Measurements from ENCODE around the gene TMEM192. TPM values are rescaled to one million over a fixed set of nuclear protein-coding genes. Genes with fewer than 3 reads are reported as not detected.
A peak's percentile ranks its signal among the peaks of the same experiment; 100 is the strongest.
"Not testable (repeated sequence)": the region's sequence is repeated elsewhere in the genome, so short reads cannot be mapped to it uniquely, and the experiment has no call there.

TMEM192 gene
- polyA plus RNA-seq, 1 donor (not counting 4 experiments of a cell fraction or from before 2014, with no cell fraction given) = 29.9 TPM

GRCh38 chr4:165131247-165131832 is 18.7 kb upstream of the TMEM192 start:
- Histone ChIP-seq H3K4me1 (ENCODE audit: control insufficient read depth, extremely low read depth, insufficient read depth, low read length) (no peaks in the 10 kb centered on the region), H3K9me3 (ENCODE audit: control insufficient read depth, low read depth, low read length) (no peaks in the 10 kb centered on the region), H3K9me1 (ENCODE audit: control insufficient read depth, extremely low read depth, insufficient read depth, low read length) (no peaks in the 10 kb centered on the region), H3K36me3 (ENCODE audit: control insufficient read depth in 2 of 2, extremely low read depth in 1 of 2, insufficient read depth in 2 of 2, low read length in 2 of 2) (no peaks in the 10 kb centered on the region), H3K4me2 (ENCODE audit: control insufficient read depth, extremely low read depth, insufficient read depth, low read depth, low read length) (no peak overlapping the region), H3K27me3 (ENCODE audit: control insufficient read depth, extremely low read depth, insufficient read depth, low read length) (no peaks in the 10 kb centered on the region), H2AFZ (ENCODE audit: control insufficient read depth, low read length) (no peak overlapping the region), H3K9ac (ENCODE audit: control insufficient read depth, extremely low read depth, insufficient read depth, low read length) (no peak overlapping the region), H4K20me1 (ENCODE audit: control insufficient read depth, extremely low read depth, insufficient read depth, low read length) (no peaks in the 10 kb centered on the region), H3K27ac (ENCODE audit: control insufficient read depth, insufficient read depth, low read length) (no peak overlapping the region), H3K79me2 (ENCODE audit: control insufficient read depth, insufficient read depth, low read length) (no peaks in the 10 kb centered on the region), H3K4me3 (ENCODE audit: control insufficient read depth in 2 of 3, extremely low read depth in 1 of 3, insufficient read depth in 2 of 3, low read depth in 1 of 3, low read length in 3 of 3) (no peak overlapping the region)
- TF ChIP-seq EZH2 (IDR thresholded peaks at IDR 0.05; ENCODE audit: low read length) (no peak), CTCF (optimal IDR thresholded peaks at IDR 0.05 in 1 of 3, IDR thresholded peaks at IDR 0.05 in 1 of 3, conservative IDR thresholded peaks at IDR 0.05 in 1 of 3; ENCODE audit: extremely low read depth in 1 of 3, insufficient read depth in 2 of 3, low read length in 3 of 3) (peak; percentile 78 to 96 (median 90))
- dilution Hi-C loops (cut with MboI; ENCODE audit: extremely low pct_ligation_motif_present, low sequenced_read_pairs) = no loop called here
- peak; percentile 90 for FAIRE-seq
- DNase-seq (ENCODE audit: low read depth, low spot score) = no peak

GRCh38 chr4:165129924-165130323 is 17.3 kb upstream of the TMEM192 start:
- Histone ChIP-seq H3K9me3 (ENCODE audit: control insufficient read depth, low read depth, low read length) (no peaks in the 10 kb centered on the region), H3K27ac (ENCODE audit: control insufficient read depth, insufficient read depth, low read length) (no peak overlapping the region), H4K20me1 (ENCODE audit: control insufficient read depth, extremely low read depth, insufficient read depth, low read length) (no peaks in the 10 kb centered on the region), H3K36me3 (ENCODE audit: control insufficient read depth in 2 of 2, extremely low read depth in 1 of 2, insufficient read depth in 2 of 2, low read length in 2 of 2) (no peaks in the 10 kb centered on the region), H3K4me1 (ENCODE audit: control insufficient read depth, extremely low read depth, insufficient read depth, low read length) (no peaks in the 10 kb centered on the region), H3K4me3 (ENCODE audit: control insufficient read depth in 2 of 3, extremely low read depth in 1 of 3, insufficient read depth in 2 of 3, low read depth in 1 of 3, low read length in 3 of 3) (no peak overlapping the region), H3K79me2 (ENCODE audit: control insufficient read depth, insufficient read depth, low read length) (no peaks in the 10 kb centered on the region), H3K9ac (ENCODE audit: control insufficient read depth, extremely low read depth, insufficient read depth, low read length) (no peak overlapping the region), H2AFZ (ENCODE audit: control insufficient read depth, low read length) (no peak overlapping the region), H3K27me3 (ENCODE audit: control insufficient read depth, extremely low read depth, insufficient read depth, low read length) (no peaks in the 10 kb centered on the region), H3K9me1 (ENCODE audit: control insufficient read depth, extremely low read depth, insufficient read depth, low read length) (no peaks in the 10 kb centered on the region), H3K4me2 (ENCODE audit: control insufficient read depth, extremely low read depth, insufficient read depth, low read depth, low read length) (no peak overlapping the region)
- FAIRE-seq (no peak), DNase-seq (ENCODE audit: low read depth, low spot score) (no peak)
- TF ChIP-seq CTCF (optimal IDR thresholded peaks at IDR 0.05 in 1 of 3, IDR thresholded peaks at IDR 0.05 in 1 of 3, conservative IDR thresholded peaks at IDR 0.05 in 1 of 3; ENCODE audit: extremely low read depth in 1 of 3, insufficient read depth in 2 of 3, low read length in 3 of 3) (no peak), EZH2 (IDR thresholded peaks at IDR 0.05; ENCODE audit: low read length) (no peak)
- dilution Hi-C loops (cut with MboI; ENCODE audit: extremely low pct_ligation_motif_present, low sequenced_read_pairs) = no loop called here

- H2AFZ ChIP-seq (ENCODE audit: control insufficient read depth, low read length); H3K9me3 ChIP-seq (ENCODE audit: control insufficient read depth, low read depth, low read length); H3K4me3 ChIP-seq (ENCODE audit: control insufficient read depth in 2 of 3, extremely low read depth in 1 of 3, insufficient read depth in 2 of 3, low read depth in 1 of 3, low read length in 3 of 3); H3K4me2 ChIP-seq (ENCODE audit: control insufficient read depth, extremely low read depth, insufficient read depth, low read depth, low read length); H4K20me1 ChIP-seq (ENCODE audit: control insufficient read depth, extremely low read depth, insufficient read depth, low read length); dilution Hi-C loops (cut with MboI; ENCODE audit: extremely low pct_ligation_motif_present, low sequenced_read_pairs); H3K4me1 ChIP-seq (ENCODE audit: control insufficient read depth, extremely low read depth, insufficient read depth, low read length); H3K9ac ChIP-seq (ENCODE audit: control insufficient read depth, extremely low read depth, insufficient read depth, low read length); H3K9me1 ChIP-seq (ENCODE audit: control insufficient read depth, extremely low read depth, insufficient read depth, low read length); H3K79me2 ChIP-seq (ENCODE audit: control insufficient read depth, insufficient read depth, low read length); DNase-seq (ENCODE audit: low read depth, low spot score); H3K27ac ChIP-seq (ENCODE audit: control insufficient read depth, insufficient read depth, low read length); FAIRE-seq; H3K36me3 ChIP-seq (ENCODE audit: control insufficient read depth in 2 of 2, extremely low read depth in 1 of 2, insufficient read depth in 2 of 2, low read length in 2 of 2); H3K27me3 ChIP-seq (ENCODE audit: control insufficient read depth, extremely low read depth, insufficient read depth, low read length): not testable (repeated sequence)
Measured at GRCh38 chr4:165125869-165126499, 13.3 kb upstream of the TMEM192 start.

Measured in keratinocyte (primary cell).